Measurements from ENCODE around the gene ADAD1.

DNA sequence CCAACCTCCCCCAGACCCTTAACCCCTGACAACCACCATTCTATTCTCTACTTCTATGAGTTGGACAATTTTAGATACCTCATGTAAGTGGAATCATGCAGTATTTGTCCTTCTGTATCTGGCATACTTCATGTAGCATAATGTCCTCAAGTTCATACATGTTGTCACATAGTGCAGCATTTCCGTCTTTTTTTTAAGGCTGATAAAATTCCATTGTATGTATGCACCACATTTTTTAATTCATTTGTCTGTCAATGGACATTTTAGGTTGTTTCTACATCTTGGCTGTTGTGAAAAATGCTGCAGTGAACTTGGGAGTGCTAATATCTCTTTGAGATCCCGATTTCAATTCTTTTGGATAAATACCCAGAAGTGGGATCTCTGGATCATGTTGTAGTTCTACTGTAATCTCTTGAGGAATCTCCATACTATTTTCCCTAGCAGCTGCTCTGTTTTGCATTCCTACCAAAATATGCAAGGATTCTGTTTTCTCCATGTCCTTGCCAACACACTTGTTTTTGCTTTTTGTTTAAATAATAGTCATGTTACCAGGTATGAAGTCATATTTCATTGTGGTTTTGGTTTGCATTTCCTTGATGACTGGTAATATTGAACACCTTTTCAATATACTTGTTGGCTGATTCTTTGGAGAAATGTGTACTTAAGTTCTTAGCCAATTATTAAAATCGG, 48.8 kb upstream of the ADAD1 start:
- no peak for TF ChIP-seq ZNF274 (IDR thresholded peaks at IDR 0.05; ENCODE audit: low read depth, low read length)
- no peak for TF ChIP-seq SUZ12 (IDR thresholded peaks at IDR 0.05; ENCODE audit: extremely low read depth, insufficient read depth, insufficient read length)
- TF ChIP-seq YY1 (IDR thresholded peaks at IDR 0.05; ENCODE audit: insufficient read depth, insufficient read length): no peak

All from NT2/D1 (cell line).